CD8-positive, alpha-beta memory T cell (primary cell): ENCODE measurements around the gene RABGAP1L. TPM values are rescaled to one million over a fixed set of nuclear protein-coding genes. Genes with fewer than 3 reads are reported as not detected.
"Not testable (repeated sequence)": the region's sequence is repeated elsewhere in the genome, so short reads cannot be mapped to it uniquely, and the experiment has no call there.

Experiments
- CTCF ChIA-PET: fragments of 350-600 bp; sonication (Branson Sonifier 250); formaldehyde crosslinking; loops from one replicate; lab custom pipeline; 2021; ENCODE audit warnings: antibody characterized with exemption; lab: Charles Lee
- POLR2A ChIA-PET: fragments of 350-600 bp; sonication (Branson Sonifier 250); formaldehyde crosslinking; loops from one replicate; lab custom pipeline; 2021; ENCODE audit warnings: antibody characterized with exemption; lab: Charles Lee
- DNase-seq, 5 donors: peaks; one replicate each; pipeline versions ENCODE4 v3.0.0 to v3.0.0-alpha.2; 2020 to 2022; ENCODE audit warnings: mixed read lengths in 1 of 5
- H3K27ac ChIP-seq: one replicate; pipeline ENCODE4 v1.7.0; 2013; ENCODE audit warnings: low read depth, mild to moderate bottlenecking, low read length, moderate library complexity
- H3K27me3 ChIP-seq: 2 replicates; pipeline ENCODE4 v1.7.0; 2013; ENCODE audit warnings: low read length, mild to moderate bottlenecking; ENCODE audit not compliant: insufficient read depth, poor library complexity, severe bottlenecking
- H3K36me3 ChIP-seq: 2 replicates; pipeline ENCODE4 v1.7.0; 2013; ENCODE audit warnings: mild to moderate bottlenecking, low read length, moderate library complexity; ENCODE audit not compliant: insufficient read depth
- H3K4me1 ChIP-seq: 2 replicates; pipeline ENCODE4 v1.7.0; 2013; ENCODE audit warnings: mild to moderate bottlenecking, low read length, moderate library complexity; ENCODE audit not compliant: insufficient read depth
- H3K4me3 ChIP-seq: 2 replicates; pipeline ENCODE4 v1.7.0; 2013; ENCODE audit warnings: mild to moderate bottlenecking, low read length
- H3K9me3 ChIP-seq: 2 replicates; pipeline ENCODE4 v1.7.0; 2013; ENCODE audit warnings: mild to moderate bottlenecking, low read length
- H3K27ac Mint-ChIP-seq, 8 donors: one replicate each; pipeline ENCODE4 v1.8.0; 2020 to 2021; ENCODE audit warnings: mixed read lengths in 8 of 8, mild to moderate bottlenecking in 6 of 8, inconsistent platforms in 3 of 8, moderate library complexity in 3 of 8
- H3K27me3 Mint-ChIP-seq, 2 donors: one replicate each; pipeline ENCODE4 v1.8.0; 2020 to 2021; ENCODE audit warnings: mixed read lengths in 2 of 2, mild to moderate bottlenecking in 1 of 2, moderate library complexity in 1 of 2
- H3K36me3 Mint-ChIP-seq, 3 donors: one replicate each; pipeline ENCODE4 v1.8.0; 2020 to 2021; ENCODE audit warnings: mixed read lengths in 3 of 3, inconsistent platforms in 1 of 3, mild to moderate bottlenecking in 1 of 3
- H3K4me1 Mint-ChIP-seq, 3 donors: one replicate each; pipeline ENCODE4 v1.8.0; 2020 to 2021; ENCODE audit warnings: mixed read lengths in 3 of 3, inconsistent platforms in 1 of 3, mild to moderate bottlenecking in 1 of 3
- H3K4me3 Mint-ChIP-seq, 7 donors: one replicate each; pipeline ENCODE4 v1.8.0; 2020 to 2021; ENCODE audit warnings: mixed read lengths in 7 of 7, mild to moderate bottlenecking in 6 of 7, moderate library complexity in 4 of 7, inconsistent platforms in 2 of 7
- H3K9me3 Mint-ChIP-seq, 5 donors: one replicate each; pipeline ENCODE4 v1.8.0; 2020 to 2022; ENCODE audit warnings: mixed read lengths in 5 of 5, mild to moderate bottlenecking in 3 of 5, moderate library complexity in 2 of 5, inconsistent platforms in 1 of 5
- polyA plus RNA-seq: library from polyadenylated mRNA; unstranded; fragments of 300-500 nt; fragmentation: Illumina TruSeq; gene quantifications from one replicate; pipeline ENCODE4 v1.2.3, GENCODE V29; 2021
- total RNA-seq, 2 experiments: library from RNA; stranded (reverse); gene quantifications; one replicate each; pipeline ENCODE4 v1.2.3, GENCODE V29; 2021

Gene RABGAP1L
- total and polyA plus RNA-seq, 3 experiments from 2014 or later, result 41.7 to 78.5 (median 42.7) TPM

GRCh38 chr1:174340404-174340803, 181.1 kb downstream of the RABGAP1L start:
- H3K27ac ChIP-seq, H3K9me3 Mint-ChIP-seq, H3K27ac Mint-ChIP-seq, H3K27me3 ChIP-seq, DNase-seq, H3K9me3 ChIP-seq, H3K27me3 Mint-ChIP-seq, H3K36me3 Mint-ChIP-seq, H3K4me3 ChIP-seq, CTCF ChIA-PET, POLR2A ChIA-PET, H3K4me1 ChIP-seq, H3K36me3 ChIP-seq, H3K4me3 Mint-ChIP-seq: not testable (repeated sequence)
- peaks cover 26 to 39% (median 33%) of the 10 kb centered on the region in 3 donors for H3K4me1 Mint-ChIP-seq

- peaks cover 24 to 48% (median 40%) of the 10 kb centered on the region in 3 donors for H3K4me1 Mint-ChIP-seq
- CTCF ChIA-PET, result no interaction called here
- no peaks in the 10 kb centered on the region for H3K36me3 ChIP-seq
- no peaks in the 10 kb centered on the region for H3K27me3 Mint-ChIP-seq
- H3K4me3 ChIP-seq, result no peak overlapping the region
- H3K9me3 ChIP-seq, result no peaks in the 10 kb centered on the region
- peaks cover 12 to 26% (median 12%) of the 10 kb centered on the region in 3 donors for H3K36me3 Mint-ChIP-seq
- H3K4me1 ChIP-seq, result no peaks in the 10 kb centered on the region
- no peak overlapping the region for H3K4me3 Mint-ChIP-seq
- POLR2A ChIA-PET, result no interaction called here
- H3K27me3 ChIP-seq, result no peaks in the 10 kb centered on the region
- H3K27ac ChIP-seq, result no peak overlapping the region
- H3K9me3 Mint-ChIP-seq, result peaks cover 4 to 12% (median 4%) of the 10 kb centered on the region in 5 donors
- no peak for DNase-seq
- peak overlapping the region in 2 of 8 donors; percentile 11 to 52 for H3K27ac Mint-ChIP-seq
Observed at GRCh38 chr1:174344162-174344561, 184.8 kb downstream of the RABGAP1L start.

GRCh38 chr1:174352117-174352516, 192.8 kb downstream of the RABGAP1L start:
- POLR2A ChIA-PET, result no interaction called here
- H3K27me3 Mint-ChIP-seq, result no peaks in the 10 kb centered on the region
- peaks cover 0 to 6% (median 4%) of the 10 kb centered on the region in 5 donors for H3K9me3 Mint-ChIP-seq
- H3K4me1 ChIP-seq, result no peaks in the 10 kb centered on the region
- DNase-seq, result no peak
- H3K4me3 ChIP-seq, result no peak overlapping the region
- no peaks in the 10 kb centered on the region for H3K9me3 ChIP-seq
- H3K4me3 Mint-ChIP-seq, result no peak overlapping the region
- H3K27me3 ChIP-seq, result no peaks in the 10 kb centered on the region
- no peak overlapping the region for H3K27ac Mint-ChIP-seq
- CTCF ChIA-PET, result no interaction called here
- H3K36me3 Mint-ChIP-seq, result peaks cover 16 to 33% (median 23%) of the 10 kb centered on the region in 3 donors
- no peaks in the 10 kb centered on the region for H3K36me3 ChIP-seq
- H3K27ac ChIP-seq, result no peak overlapping the region
- H3K4me1 Mint-ChIP-seq, result peaks cover 13 to 28% (median 22%) of the 10 kb centered on the region in 3 donors

DNA sequence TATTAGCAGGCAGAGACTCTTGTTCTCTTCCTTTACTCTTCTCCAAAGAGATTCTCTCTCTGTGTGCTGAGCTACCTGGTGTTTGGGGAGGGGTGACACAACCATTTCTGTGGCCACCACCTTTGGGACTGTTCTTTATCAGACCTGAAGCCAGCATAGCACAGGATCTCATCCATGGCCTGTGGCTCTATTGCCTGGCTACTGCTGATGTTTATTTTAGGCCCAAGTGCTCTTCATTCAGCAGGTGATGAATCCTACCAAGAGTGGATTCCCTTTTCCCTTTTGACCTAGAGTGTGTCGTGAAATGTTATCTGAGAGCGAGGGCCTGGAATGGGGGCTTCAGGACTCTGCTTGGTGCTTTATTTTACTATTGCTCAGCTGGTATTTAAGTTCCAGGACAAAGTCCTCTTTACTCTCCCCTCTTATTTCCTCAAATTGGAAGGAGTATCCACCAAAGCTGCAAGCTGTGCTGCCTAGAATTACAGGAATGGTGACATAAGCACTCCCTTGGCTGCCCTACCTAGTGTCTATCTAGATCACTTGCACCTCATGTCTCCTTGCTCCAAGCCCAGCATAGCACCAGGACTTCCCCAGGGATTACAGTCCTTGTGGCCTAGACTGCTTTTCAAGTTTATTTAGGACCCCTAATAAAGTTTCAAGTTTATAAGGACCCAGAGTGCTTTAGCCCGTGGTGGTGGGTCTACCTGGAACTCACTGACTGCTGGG, 193.7 kb downstream of the RABGAP1L start:
- peaks cover 12 to 25% (median 19%) of the 10 kb centered on the region in 3 donors for H3K36me3 Mint-ChIP-seq
- POLR2A ChIA-PET, result no interaction called here
- H3K27me3 ChIP-seq, result no peaks in the 10 kb centered on the region
- H3K27ac ChIP-seq, result no peak overlapping the region
- H3K36me3 ChIP-seq, result no peaks in the 10 kb centered on the region
- no peaks in the 10 kb centered on the region for H3K27me3 Mint-ChIP-seq
- CTCF ChIA-PET, result no interaction called here
- no peaks in the 10 kb centered on the region for H3K9me3 ChIP-seq
- DNase-seq, result no peak
- H3K4me1 ChIP-seq, result no peaks in the 10 kb centered on the region
- H3K4me1 Mint-ChIP-seq, result peaks cover 13 to 24% (median 17%) of the 10 kb centered on the region in 3 donors
- peaks cover 0 to 4% (median 0%) of the 10 kb centered on the region in 5 donors for H3K9me3 Mint-ChIP-seq
- no peak overlapping the region for H3K4me3 ChIP-seq
- peak overlapping the region in 2 of 8 donors; percentile 12 to 23 for H3K27ac Mint-ChIP-seq
- H3K4me3 Mint-ChIP-seq, result peak overlapping the region in 1 of 7 donors; percentile 32

- ChIA-PET CTCF (no interaction called here), POLR2A (no interaction called here)
- no peak for DNase-seq
- peaks cover 20 to 32% (median 26%) of the 10 kb centered on the region in 3 donors for H3K4me1 Mint-ChIP-seq
- peaks cover 11 to 16% (median 11%) of the 10 kb centered on the region in 3 donors for H3K36me3 Mint-ChIP-seq
- no peak overlapping the region for H3K4me3 ChIP-seq
- no peaks in the 10 kb centered on the region for H3K27me3 ChIP-seq
- H3K4me1 ChIP-seq, result no peaks in the 10 kb centered on the region
- H3K27ac ChIP-seq, result no peak overlapping the region
- no peaks in the 10 kb centered on the region for H3K27me3 Mint-ChIP-seq
- H3K9me3 ChIP-seq, result no peaks in the 10 kb centered on the region
- H3K27ac Mint-ChIP-seq, result peak overlapping the region in 1 of 8 donors; percentile 10
- H3K9me3 Mint-ChIP-seq, result no peaks in the 10 kb centered on the region
- H3K4me3 Mint-ChIP-seq, result no peak overlapping the region
- no peaks in the 10 kb centered on the region for H3K36me3 ChIP-seq
Observed at GRCh38 chr1:174358344-174358743, 199.0 kb downstream of the RABGAP1L start.

DNA sequence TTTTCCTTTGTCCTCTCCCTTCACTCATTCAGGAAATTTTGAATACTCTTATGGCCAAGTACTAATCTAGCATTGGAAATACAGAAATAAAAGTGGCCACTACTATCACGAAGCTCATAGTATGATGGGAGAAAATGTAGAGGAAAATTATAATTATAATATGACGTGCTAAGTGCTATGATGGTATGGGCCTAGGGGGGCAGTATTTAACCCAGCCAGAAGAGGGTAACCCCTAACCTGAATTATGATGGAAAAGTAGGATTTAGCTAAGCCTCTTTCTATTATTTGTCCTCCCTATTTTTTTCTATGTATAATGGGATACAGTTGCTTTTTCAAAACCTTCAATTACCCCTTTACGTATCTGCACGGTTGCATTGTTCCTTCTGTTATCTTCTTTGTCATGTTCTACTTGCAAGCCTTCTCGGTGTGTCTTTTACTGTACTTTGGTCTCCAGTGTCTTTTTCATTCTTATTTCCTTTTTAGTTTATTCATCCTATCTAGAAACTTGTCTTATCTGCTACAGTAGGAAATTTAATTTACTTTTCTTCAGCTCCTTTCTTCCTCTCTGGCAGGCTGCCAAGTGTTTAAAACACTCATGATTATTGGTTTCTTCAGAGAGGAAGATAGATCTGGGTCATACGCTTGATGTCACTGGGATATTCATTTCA, 199.6 kb downstream of the RABGAP1L start:
- H3K36me3 Mint-ChIP-seq, result peaks cover 8 to 14% (median 8%) of the 10 kb centered on the region in 3 donors
- Histone ChIP-seq H3K27ac (no peak overlapping the region), H3K36me3 (no peaks in the 10 kb centered on the region), H3K9me3 (no peaks in the 10 kb centered on the region), H3K4me3 (no peak overlapping the region), H3K4me1 (no peaks in the 10 kb centered on the region), H3K27me3 (no peaks in the 10 kb centered on the region)
- no peak overlapping the region for H3K4me3 Mint-ChIP-seq
- H3K27ac Mint-ChIP-seq, result no peak overlapping the region
- ChIA-PET POLR2A (no interaction called here), CTCF (no interaction called here)
- no peaks in the 10 kb centered on the region for H3K27me3 Mint-ChIP-seq
- no peak for DNase-seq
- H3K4me1 Mint-ChIP-seq, result peaks cover 23 to 34% (median 32%) of the 10 kb centered on the region in 3 donors
- no peaks in the 10 kb centered on the region for H3K9me3 Mint-ChIP-seq

GRCh38 chr1:174359454-174359805, 200.1 kb downstream of the RABGAP1L start:
- no peak for DNase-seq
- H3K27me3 Mint-ChIP-seq, result no peaks in the 10 kb centered on the region
- Histone ChIP-seq H3K27me3 (no peaks in the 10 kb centered on the region), H3K36me3 (no peaks in the 10 kb centered on the region), H3K4me3 (no peak overlapping the region), H3K9me3 (no peaks in the 10 kb centered on the region), H3K4me1 (no peaks in the 10 kb centered on the region), H3K27ac (no peak overlapping the region)
- no peak overlapping the region for H3K27ac Mint-ChIP-seq
- peaks cover 23 to 34% (median 32%) of the 10 kb centered on the region in 3 donors for H3K4me1 Mint-ChIP-seq
- H3K9me3 Mint-ChIP-seq, result no peaks in the 10 kb centered on the region
- POLR2A ChIA-PET, result no interaction called here
- H3K4me3 Mint-ChIP-seq, result no peak overlapping the region
- peaks cover 8 to 14% (median 8%) of the 10 kb centered on the region in 3 donors for H3K36me3 Mint-ChIP-seq
- CTCF ChIA-PET, result no interaction called here

DNA sequence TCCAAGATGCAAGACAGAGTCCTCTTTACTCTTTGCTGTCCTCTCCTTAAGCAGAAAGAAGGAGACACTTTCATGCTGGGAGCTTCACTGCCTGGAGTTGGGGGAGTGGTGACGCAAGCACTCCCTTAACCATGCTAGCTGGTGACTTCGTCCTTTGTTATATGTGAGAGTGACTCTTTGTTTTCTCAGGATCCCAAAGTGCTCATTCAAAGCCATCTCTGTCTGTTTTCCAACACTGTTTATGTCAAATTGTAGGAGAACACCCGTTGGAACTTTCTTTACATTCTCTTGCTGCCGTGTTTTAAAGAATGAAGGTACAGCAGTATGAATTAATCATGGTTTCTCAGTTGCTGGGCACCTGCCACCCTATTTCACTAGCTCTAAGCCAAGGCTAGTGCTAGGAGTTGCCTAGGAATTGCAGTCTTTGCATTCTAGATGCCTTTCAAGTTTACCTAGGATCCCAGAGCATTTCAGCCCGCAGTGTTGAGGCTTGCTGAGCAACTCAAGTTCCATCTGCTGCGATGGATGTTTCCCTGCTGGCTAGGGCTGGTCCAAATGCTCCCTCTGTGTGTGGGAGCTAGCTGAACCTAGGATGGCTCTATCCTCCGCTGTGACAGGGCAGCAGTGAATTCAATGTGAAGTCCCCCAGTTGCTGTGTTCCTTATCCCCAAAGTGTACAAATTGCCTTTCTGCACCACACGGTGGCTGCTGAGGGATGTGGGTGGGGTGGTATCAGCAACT, 205.8 kb downstream of the RABGAP1L start:
- H3K4me3 Mint-ChIP-seq, result no peak overlapping the region
- Histone ChIP-seq H3K4me1 (no peaks in the 10 kb centered on the region), H3K9me3 (no peaks in the 10 kb centered on the region), H3K27ac (no peak overlapping the region), H3K36me3 (no peaks in the 10 kb centered on the region), H3K4me3 (no peak overlapping the region), H3K27me3 (no peaks in the 10 kb centered on the region)
- H3K9me3 Mint-ChIP-seq, result no peaks in the 10 kb centered on the region
- H3K27ac Mint-ChIP-seq, result no peak overlapping the region
- DNase-seq, result no peak
- CTCF ChIA-PET, result no interaction called here
- POLR2A ChIA-PET, result no interaction called here
- H3K27me3 Mint-ChIP-seq, result no peaks in the 10 kb centered on the region
- H3K36me3 Mint-ChIP-seq, result peaks cover 6 to 16% (median 14%) of the 10 kb centered on the region in 3 donors
- peaks cover 12 to 36% (median 32%) of the 10 kb centered on the region in 3 donors for H3K4me1 Mint-ChIP-seq
